HEK293T (cell line): ENCODE data around the gene ARHGAP23.

Experiments
- CTCF ChIA-PET: fragments of 350-600 bp; formaldehyde crosslinking; extraction: SDS; loops from one replicate; lab custom pipeline; 2021; ENCODE audit warnings: antibody characterized with exemption, inconsistent platforms; lab: Yijun Ruan, JAX
- POLR2A ChIA-PET: fragments of 350-600 bp; formaldehyde crosslinking; extraction: SDS; loops from one replicate; lab custom pipeline; 2020; ENCODE audit warnings: antibody characterized with exemption, inconsistent platforms; lab: Yijun Ruan, JAX
- DNase-seq: peaks from one replicate; pipeline ENCODE4 v3.0.0; 2012; ENCODE audit warnings: mixed read lengths; ENCODE audit errors: extremely low spot score
- ARNT ChIP-seq: fragments of 450-650 bp; IDR thresholded peaks from 2 replicates; pipeline ENCODE4 v1.6.1; 2017; ENCODE audit warnings: mild to moderate bottlenecking
- BHLHE40 ChIP-seq: fragments of 450-650 bp; IDR thresholded peaks from 2 replicates; pipeline ENCODE4 v1.6.1; 2016; ENCODE audit warnings: mild to moderate bottlenecking, moderate library complexity, borderline replicate concordance
- CTBP1 ChIP-seq: fragments of 450-650 bp; IDR thresholded peaks from 2 replicates; pipeline ENCODE4 v1.6.1; 2016; ENCODE audit warnings: borderline replicate concordance
- ELF4 ChIP-seq: fragments of 450-650 bp; IDR thresholded peaks from 2 replicates; pipeline ENCODE4 v1.6.1; 2017; ENCODE audit warnings: antibody characterized with exemption
- FOXA1 ChIP-seq: fragments of 450-650 bp; IDR thresholded peaks from 2 replicates; pipeline ENCODE4 v1.6.1; 2016; ENCODE audit warnings: mild to moderate bottlenecking
- FOXK2 ChIP-seq: fragments of 450-650 bp; IDR thresholded peaks from 2 replicates; pipeline ENCODE4 v1.6.1; 2016; ENCODE audit warnings: mild to moderate bottlenecking
- FOXM1 ChIP-seq: fragments of 450-650 bp; IDR thresholded peaks from 2 replicates; pipeline ENCODE4 v1.6.1; 2017; ENCODE audit warnings: mild to moderate bottlenecking, borderline replicate concordance
- HDGF ChIP-seq: fragments of 450-650 bp; IDR thresholded peaks from 2 replicates; pipeline ENCODE4 v1.6.1; 2017; ENCODE audit warnings: antibody characterized with exemption, borderline replicate concordance
- L3MBTL2 ChIP-seq: fragments of 450-650 bp; conservative IDR thresholded peaks from 2 replicates; pipeline ENCODE4 v1.6.1; 2016; ENCODE audit warnings: mild to moderate bottlenecking
- LEF1 ChIP-seq: fragments of 450-650 bp; IDR thresholded peaks from 2 replicates; pipeline ENCODE4 v1.6.1; 2017; ENCODE audit warnings: mild to moderate bottlenecking, borderline replicate concordance
- NFRKB ChIP-seq: fragments of 450-650 bp; IDR thresholded peaks from 2 replicates; pipeline ENCODE4 v1.6.1; 2016; ENCODE audit warnings: mild to moderate bottlenecking, moderate library complexity
- SP1 ChIP-seq: fragments of 450-650 bp; IDR thresholded peaks from 2 replicates; pipeline ENCODE4 v1.6.1; 2017
- SUZ12 ChIP-seq: fragments of 450-650 bp; IDR thresholded peaks from 2 replicates; pipeline ENCODE4 v1.6.1; 2016; ENCODE audit warnings: mild to moderate bottlenecking
- TARDBP ChIP-seq: fragments of 450-650 bp; IDR thresholded peaks from 2 replicates; pipeline ENCODE4 v1.6.1; 2016
- ZNF384 ChIP-seq: fragments of 450-650 bp; IDR thresholded peaks from 2 replicates; pipeline ENCODE4 v1.6.1; 2016
- TF ChIP-seq, protein P1 (sequence below): fragments of 450-650 bp; IDR thresholded peaks from 2 replicates; pipeline ENCODE4 v1.6.1; 2016

Gene ARHGAP23

GRCh38 chr17:38424297-38424972 lies 3.8 kb upstream of the ARHGAP23 start:
- TF ChIP-seq HDGF: no peak
- no peak for TF ChIP-seq ZNF384
- no peak for TF ChIP-seq NFRKB
- no peak for TF ChIP-seq L3MBTL2
- TF ChIP-seq FOXA1: no peak
- TF ChIP-seq CTBP1: no peak
- TF ChIP-seq, protein P1, sequence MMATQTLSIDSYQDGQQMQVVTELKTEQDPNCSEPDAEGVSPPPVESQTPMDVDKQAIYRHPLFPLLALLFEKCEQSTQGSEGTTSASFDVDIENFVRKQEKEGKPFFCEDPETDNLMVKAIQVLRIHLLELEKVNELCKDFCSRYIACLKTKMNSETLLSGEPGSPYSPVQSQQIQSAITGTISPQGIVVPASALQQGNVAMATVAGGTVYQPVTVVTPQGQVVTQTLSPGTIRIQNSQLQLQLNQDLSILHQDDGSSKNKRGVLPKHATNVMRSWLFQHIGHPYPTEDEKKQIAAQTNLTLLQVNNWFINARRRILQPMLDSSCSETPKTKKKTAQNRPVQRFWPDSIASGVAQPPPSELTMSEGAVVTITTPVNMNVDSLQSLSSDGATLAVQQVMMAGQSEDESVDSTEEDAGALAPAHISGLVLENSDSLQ: no peak
- TF ChIP-seq ARNT: no peak
- TF ChIP-seq SP1: no peak
- TF ChIP-seq LEF1: no peak
- no peak for TF ChIP-seq TARDBP
- TF ChIP-seq ELF4: no peak
- TF ChIP-seq FOXK2: no peak
- TF ChIP-seq BHLHE40: no peak
- no peak for TF ChIP-seq FOXM1
- TF ChIP-seq SUZ12: no peak
- ChIA-PET POLR2A (interaction anchor here (0.9 to 2.2 kb wide), 2 partner anchors 10 to 73 kb away, joined by 4 to 5 read pairs; partner anchors contain the start of gene SOCS7), CTCF (interaction anchor here (0.6 to 1.4 kb wide), 14 partner anchors 8 to 1383 kb away, joined by 3 to 5 read pairs (median 3); no protein-coding TSS in a partner anchor)
- DNase-seq: no peak

GRCh38 chr17:38425031-38425430 lies 3.2 kb upstream of the ARHGAP23 start:
- ChIA-PET CTCF (no interaction called here), POLR2A (interaction anchor here (2.2 kb wide), 1 partner anchor 10 kb away, joined by 5 read pairs; no protein-coding TSS in a partner anchor)
- no peak for DNase-seq
- TF ChIP-seq LEF1 (no peak), CTBP1 (no peak), FOXM1 (no peak), NFRKB (no peak), BHLHE40 (no peak), SUZ12 (no peak), ELF4 (no peak)

DNA sequence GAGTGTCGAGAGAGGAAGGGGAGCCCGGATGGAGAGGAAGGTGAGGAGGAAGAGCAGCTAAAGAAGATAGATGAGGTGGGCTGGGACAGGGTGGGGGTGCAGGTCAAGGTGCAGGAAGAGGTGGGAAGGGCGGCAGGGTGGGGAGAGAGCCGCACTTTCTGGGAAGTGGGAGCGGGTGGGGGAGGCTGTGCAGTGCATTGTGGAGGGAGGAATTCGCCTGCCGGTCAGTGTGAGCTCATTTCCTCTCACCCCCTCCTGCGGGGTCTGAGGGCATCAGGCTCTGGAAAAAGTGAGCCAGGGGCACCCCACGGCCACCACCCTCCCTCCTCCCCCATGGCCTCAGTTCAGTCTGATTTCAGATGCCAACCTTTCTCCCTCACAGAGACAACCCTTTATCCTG lies 2.5 kb upstream of the ARHGAP23 start:
- ChIA-PET CTCF (no interaction called here), POLR2A (interaction anchor here (0.6 to 1.1 kb wide), 3 partner anchors 18 to 100 kb away, joined by 3 read pairs; partner anchors contain the start of gene SOCS7)
- no peak for DNase-seq
- TF ChIP-seq ARNT (no peak), TARDBP (no peak), BHLHE40 (no peak), SUZ12 (no peak), HDGF (no peak), SP1 (no peak), FOXK2 (no peak), ELF4 (no peak), ZNF384 (no peak), L3MBTL2 (no peak), FOXM1 (no peak), NFRKB (no peak), LEF1 (no peak), CTBP1 (no peak)
- TF ChIP-seq, protein P1: no peak

GRCh38 chr17:38426441-38426840 lies 1.8 kb upstream of the ARHGAP23 start:
- ChIA-PET POLR2A (interaction anchor here (0.8 to 1.1 kb wide), 2 partner anchors 17 to 75 kb away, joined by 3 read pairs; partner anchors contain the start of gene SOCS7), CTCF (no interaction called here)
- TF ChIP-seq, protein P1: no peak
- TF ChIP-seq ZNF384 (no peak), FOXM1 (no peak)
- DNase-seq: no peak

GRCh38 chr17:38427160-38427949 lies 909 bp upstream of the ARHGAP23 start:
- TF ChIP-seq BHLHE40: no peak
- no peak for TF ChIP-seq SP1
- TF ChIP-seq FOXM1: no peak
- TF ChIP-seq, protein P1: no peak
- TF ChIP-seq HDGF: no peak
- TF ChIP-seq NFRKB: no peak
- no peak for TF ChIP-seq LEF1
- no peak for TF ChIP-seq SUZ12
- no peak for TF ChIP-seq CTBP1
- TF ChIP-seq ZNF384: no peak
- no peak for TF ChIP-seq ARNT
- no peak for TF ChIP-seq L3MBTL2
- no peak for TF ChIP-seq FOXK2
- TF ChIP-seq ELF4: no peak
- TF ChIP-seq FOXA1: no peak
- TF ChIP-seq TARDBP: no peak
- POLR2A ChIA-PET: interaction anchor here (1.1 kb wide), 1 partner anchor 16 kb away, joined by 3 read pairs; no protein-coding TSS in a partner anchor
- CTCF ChIA-PET: no interaction called here
- DNase-seq: no peak
